H1 (cell line): ENCODE data around the gene CAPN1. TPM values are rescaled to one million over a fixed set of nuclear protein-coding genes. Genes with fewer than 3 reads are reported as not detected.
A peak's percentile ranks its signal among the peaks of the same experiment; 100 is the strongest.

Experiments
- BACH1 ChIP-seq: IDR thresholded peaks from 2 replicates; pipeline ENCODE4 v1.6.1; 2012; ENCODE audit warnings: low read length, improper control_type of control experiment
- CEBPB ChIP-seq: IDR thresholded peaks from 2 replicates; pipeline ENCODE4 v1.6.1; 2012; ENCODE audit warnings: low read depth, low read length
- CHD1 ChIP-seq: IDR thresholded peaks from 2 replicates; pipeline ENCODE4 v1.6.1; 2012; ENCODE audit warnings: low read depth, low read length, improper control_type of control experiment
- EGR1 ChIP-seq: IDR thresholded peaks from 2 replicates; pipeline ENCODE4 v1.6.1; 2011; ENCODE audit warnings: low read depth, low read length, borderline replicate concordance
- EP300 ChIP-seq, 2 experiments: IDR thresholded peaks; 1 replicate in 1 of 2; 2 replicates in 1 of 2; pipeline ENCODE4 v1.6.1; 2011 to 2012; ENCODE audit warnings: low read depth in 2 of 2, low read length in 2 of 2, mild to moderate bottlenecking in 2 of 2, borderline replicate concordance in 1 of 2, inconsistent platforms in 1 of 2, moderate library complexity in 1 of 2
- FOSL1 ChIP-seq: IDR thresholded peaks from 2 replicates; pipeline ENCODE4 v1.6.1; 2011; ENCODE audit warnings: mild to moderate bottlenecking, low read depth, low read length, moderate library complexity; ENCODE audit not compliant: insufficient read depth
- HDAC6 ChIP-seq: IDR thresholded peaks from one replicate; pipeline ENCODE4 v1.7.1; 2012; ENCODE audit warnings: low read depth, mild to moderate bottlenecking, inconsistent platforms, low read length, moderate library complexity
- KDM4A ChIP-seq: IDR thresholded peaks from one replicate; pipeline ENCODE4 v1.7.1; 2012; ENCODE audit warnings: low read depth, mild to moderate bottlenecking, moderate library complexity, low read length, inconsistent platforms; ENCODE audit not compliant: severe bottlenecking
- NANOG ChIP-seq: IDR thresholded peaks from 2 replicates; pipeline ENCODE4 v1.6.1; 2011; ENCODE audit warnings: low read length, low read depth, mild to moderate bottlenecking, inconsistent platforms; ENCODE audit not compliant: insufficient read depth, poor library complexity, severe bottlenecking
- POLR2AphosphoS5 ChIP-seq: IDR thresholded peaks from 2 replicates; pipeline ENCODE4 v1.6.1; 2011; ENCODE audit warnings: low read depth, low read length
- RBBP5 ChIP-seq: IDR thresholded peaks from 2 replicates; pipeline ENCODE4 v1.7.1; 2012; ENCODE audit warnings: low read depth, mild to moderate bottlenecking, inconsistent platforms, low read length, moderate library complexity, borderline replicate concordance
- RXRA ChIP-seq: IDR thresholded peaks from 2 replicates; pipeline ENCODE4 v1.6.1; 2011; ENCODE audit warnings: low read depth, mild to moderate bottlenecking, low read length, moderate library complexity; ENCODE audit not compliant: insufficient read depth
- SIN3A ChIP-seq, 2 experiments: IDR thresholded peaks in 1 of 2; conservative IDR thresholded peaks in 1 of 2; 2 replicates each; pipeline ENCODE4 v1.6.1; 2011 to 2012; ENCODE audit warnings: low read length in 2 of 2, improper control_type of control experiment in 1 of 2, low read depth in 1 of 2, mild to moderate bottlenecking in 1 of 2
- SP1 ChIP-seq: IDR thresholded peaks from 2 replicates; pipeline ENCODE4 v1.6.1; 2011; ENCODE audit warnings: low read depth, low read length
- SP2 ChIP-seq: IDR thresholded peaks from 2 replicates; pipeline ENCODE4 v1.6.1; 2012; ENCODE audit warnings: mild to moderate bottlenecking, low read length, inconsistent platforms
- TAF7 ChIP-seq: optimal IDR thresholded peaks from 2 replicates; pipeline ENCODE3; 2011; ENCODE audit warnings: low read depth, mild to moderate bottlenecking, inconsistent platforms, low read length, moderate library complexity, borderline replicate concordance
- TCF12 ChIP-seq: IDR thresholded peaks from 2 replicates; pipeline ENCODE4 v1.6.1; 2011; ENCODE audit warnings: low read depth, mild to moderate bottlenecking, low read length
- ZNF274 ChIP-seq: IDR thresholded peaks from 2 replicates; pipeline ENCODE4 v1.7.0; 2012; ENCODE audit warnings: low read length, borderline replicate concordance; ENCODE audit errors: extremely low read depth
- polyA plus RNA-seq, 7 experiments: library from polyadenylated mRNA; depleted of rRNA in 3 of 7; stranded (reverse) in 5 of 7; unstranded in 2 of 7; fragments of >200 nt in 5 of 7; fragments of 200-250 nt in 2 of 7; gene quantifications; 1 replicate in 5 of 7; 2 replicates in 1 of 7; 4 replicates in 1 of 7; pipeline versions ENCODE4 v1.2.1 to v1.2.3, GENCODE V29; 2011 to 2013; ENCODE audit warnings: missing spikeins in 2 of 7, mixed read lengths in 2 of 7
- total RNA-seq: library from RNA; stranded (reverse); fragmentation: NEBNext Ultra II Directional; extraction: Animal tissue kit (Norgen Biotek cat#: 25700); gene quantifications from 2 replicates; pipeline ENCODE4 v1.2.1, GENCODE V29; 2021
- TF ChIP-seq, protein P1 (sequence below): IDR thresholded peaks from 2 replicates; pipeline ENCODE4 v1.6.1; 2012; ENCODE audit warnings: inconsistent platforms

Gene CAPN1
- total and polyA plus RNA-seq, 2 of the 8 experiments (the other 6 are each of a cell fraction or from before 2014, with no cell fraction given): 194 to 233 TPM

GRCh38 chr11:65204646-65205601, 23.2 kb downstream of the CAPN1 start (continued):
- no peak for TF ChIP-seq SP1
- no peak for TF ChIP-seq TAF7
- 0 out of 2 replicates have a peak, but pooled peaks have one; percentile 43 for TF ChIP-seq BACH1
- TF ChIP-seq HDAC6: no peak
- no peak for TF ChIP-seq RBBP5
- TF ChIP-seq POLR2AphosphoS5: peak; percentile 2; the same call in 1 of the 2 replicates
- TF ChIP-seq, protein P1, sequence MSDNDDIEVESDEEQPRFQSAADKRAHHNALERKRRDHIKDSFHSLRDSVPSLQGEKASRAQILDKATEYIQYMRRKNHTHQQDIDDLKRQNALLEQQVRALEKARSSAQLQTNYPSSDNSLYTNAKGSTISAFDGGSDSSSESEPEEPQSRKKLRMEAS: peak; percentile 83
- TF ChIP-seq EGR1: no peak; the same call in 1 of the 2 replicates
- TF ChIP-seq SIN3A (conservative IDR thresholded peaks at IDR 0.05 in 1 of 2, IDR thresholded peaks at IDR 0.05 in 1 of 2; ENCODE audit: low read depth in 1 of 2, low read length in 2 of 2): peak in 1 of 2 experiments; percentile 57; a peak in 1 of 4 replicates
- TF ChIP-seq NANOG: peak; percentile 37
- no peak for TF ChIP-seq FOSL1
- TF ChIP-seq KDM4A: no peak
- no peak for TF ChIP-seq RXRA
- TF ChIP-seq TCF12: 0 out of 2 replicates have a peak, but pooled peaks have one; percentile 37
- TF ChIP-seq SP2: no peak
- no peak for TF ChIP-seq CEBPB
- 0 out of 3 replicates have a peak, but pooled peaks of 1 of the 2 experiments have one; percentile 17 for TF ChIP-seq EP300 (IDR thresholded peaks at IDR 0.05; ENCODE audit: borderline replicate concordance in 1 of 2, low read depth in 2 of 2, low read length in 2 of 2)
- no peak for TF ChIP-seq ZNF274
- no peak for TF ChIP-seq CHD1
